GM12878 (cell line): ENCODE results near the gene KHDRBS1. TPM values are rescaled to one million over a fixed set of nuclear protein-coding genes. Genes with fewer than 3 reads are reported as not detected.

Source experiments
- BHLHE40 ChIP-seq, 2 experiments: fragments of 450-650 bp in 1 of 2; IDR thresholded peaks; 2 replicates each; pipeline ENCODE4 v1.6.1; 2011 to 2017; ENCODE audit warnings: low read depth in 2 of 2, borderline replicate concordance in 1 of 2, improper control_type of control experiment in 1 of 2, low read length in 1 of 2, mild to moderate bottlenecking in 1 of 2
- EED ChIP-seq: sonication (generic); IDR thresholded peaks from 2 replicates; pipeline ENCODE4 v1.6.1; 2016; ENCODE audit warnings: antibody characterized with exemption, low read depth
- IKZF1 ChIP-seq: fragments of 450-650 bp; conservative IDR thresholded peaks from 2 replicates; pipeline ENCODE4 v1.6.1; 2017; ENCODE audit warnings: antibody characterized with exemption, mild to moderate bottlenecking
- IRF4 ChIP-seq: IDR thresholded peaks from 2 replicates; pipeline ENCODE4 v1.6.1; 2011; ENCODE audit warnings: low read depth, low read length
- JUNB ChIP-seq: IDR thresholded peaks from 2 replicates; pipeline ENCODE4 v1.6.1; 2016; ENCODE audit warnings: antibody characterized with exemption, mild to moderate bottlenecking
- NFIC ChIP-seq: IDR thresholded peaks from 2 replicates; pipeline ENCODE4 v1.6.1; 2012; ENCODE audit warnings: low read depth, mild to moderate bottlenecking, inconsistent platforms, low read length, moderate library complexity
- POLR2AphosphoS5 ChIP-seq: IDR thresholded peaks from 2 replicates; pipeline ENCODE4 v1.6.1; 2011; ENCODE audit warnings: mild to moderate bottlenecking, low read length, inconsistent platforms
- RB1 ChIP-seq: fragments of 450-650 bp; formaldehyde crosslinking; IDR thresholded peaks from 2 replicates; pipeline ENCODE4 v1.6.1; 2017; ENCODE audit warnings: mild to moderate bottlenecking, borderline replicate concordance
- RUNX3 ChIP-seq: IDR thresholded peaks from 2 replicates; pipeline ENCODE4 v1.6.1; 2012; ENCODE audit warnings: low read length, inconsistent platforms
- TCF3 ChIP-seq: IDR thresholded peaks from 2 replicates; pipeline ENCODE4 v1.6.1; 2012; ENCODE audit warnings: low read depth, mild to moderate bottlenecking, low read length, borderline replicate concordance; ENCODE audit not compliant: insufficient read depth
- ZNF24 ChIP-seq: fragments of 450-650 bp; IDR thresholded peaks from 2 replicates; pipeline ENCODE4 v1.6.1; 2017; ENCODE audit warnings: antibody characterized with exemption, mild to moderate bottlenecking
- polyA plus RNA-seq, 11 experiments: library from polyadenylated mRNA; depleted of rRNA in 4 of 11; unstranded in 6 of 11; stranded (reverse) in 5 of 11; fragments of >200 nt; fragmentation: Nextera tagmentation in 4 of 11; fragmentation: Illumina TruSeq in 1 of 11; extraction: Ambion mirVana in 4 of 11; extraction: Trizol in 1 of 11; gene quantifications; 1 replicate in 1 of 11; 2 replicates in 10 of 11; pipeline versions ENCODE4 v1.2.1 to v1.2.3, GENCODE V29; 2011 to 2016; ENCODE audit warnings: inconsistent platforms in 2 of 11, missing spikeins in 2 of 11, low read depth in 1 of 11
- total RNA-seq, 4 experiments: library from RNA; depleted of rRNA in 3 of 4; stranded (reverse); fragments of >200 nt in 3 of 4; fragmentation: Illumina TruSeq in 1 of 4; extraction: Trizol in 1 of 4; gene quantifications; 2 replicates each; pipeline versions ENCODE4 v1.2.1 to v1.2.3, GENCODE V29; 2013 to 2021
- TF ChIP-seq, protein P1 (sequence below): fragments of 450-650 bp; formaldehyde crosslinking; IDR thresholded peaks from 2 replicates; pipeline ENCODE4 v1.4.0; 2020; ENCODE audit warnings: mild to moderate bottlenecking, moderate library complexity
- TF ChIP-seq, protein P2 (sequence below): fragments of 450-650 bp; IDR thresholded peaks from 2 replicates; pipeline ENCODE4 v1.6.1; 2017; ENCODE audit warnings: borderline replicate concordance
- TF ChIP-seq, protein P3 (sequence below): fragments of 450-650 bp; IDR thresholded peaks from 2 replicates; pipeline ENCODE4 v1.6.1; 2016; ENCODE audit warnings: mild to moderate bottlenecking
- TF ChIP-seq, protein P4 (sequence below): IDR thresholded peaks from 2 replicates; pipeline ENCODE4 v1.6.1; 2012; ENCODE audit warnings: improper control_type of control experiment, low read depth, low read length; ENCODE audit not compliant: insufficient replicate concordance
- TF ChIP-seq, protein P5 (sequence below): fragments of 150-350 bp; IDR thresholded peaks from 2 replicates; pipeline ENCODE4 v1.6.1; 2014; ENCODE audit warnings: mild to moderate bottlenecking, low read depth, low read length

Gene KHDRBS1
- total and polyA plus RNA-seq, 10 of the 15 experiments (the other 5 are each of a cell fraction or from before 2014, with no cell fraction given): 42.5 to 204 (median 96.0) TPM

DNA sequence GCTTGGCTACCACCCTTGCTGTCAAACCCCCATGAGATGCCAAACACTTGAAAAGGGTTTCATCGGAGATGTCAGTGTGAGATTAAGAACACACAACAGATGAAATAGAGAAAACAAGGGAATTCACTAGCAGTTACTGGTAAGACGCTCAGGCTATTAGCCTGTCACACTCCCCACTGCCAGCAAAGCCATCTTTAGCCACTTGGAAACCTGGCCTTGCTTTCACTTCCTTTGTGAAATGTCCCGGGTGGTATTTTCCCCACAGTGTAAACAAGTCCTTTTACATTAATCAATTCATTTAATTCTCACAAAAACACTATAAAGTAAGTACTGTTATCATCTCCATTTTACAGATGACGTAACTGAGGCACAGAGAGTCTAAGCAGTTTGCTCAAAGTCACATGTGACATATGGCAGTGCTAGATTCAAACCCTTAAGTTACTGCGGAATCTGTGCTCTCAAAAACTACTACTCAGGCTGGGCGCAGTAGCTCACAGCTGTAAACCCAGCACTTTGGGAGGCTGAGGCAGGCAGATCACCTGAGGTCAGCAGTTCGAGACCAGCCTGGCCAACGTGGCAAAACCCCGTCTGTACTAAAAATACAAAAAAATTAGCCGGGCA lies 32.7 kb upstream of the KHDRBS1 start (continued):
- TF ChIP-seq TCF3: no peak
- TF ChIP-seq, protein P1, sequence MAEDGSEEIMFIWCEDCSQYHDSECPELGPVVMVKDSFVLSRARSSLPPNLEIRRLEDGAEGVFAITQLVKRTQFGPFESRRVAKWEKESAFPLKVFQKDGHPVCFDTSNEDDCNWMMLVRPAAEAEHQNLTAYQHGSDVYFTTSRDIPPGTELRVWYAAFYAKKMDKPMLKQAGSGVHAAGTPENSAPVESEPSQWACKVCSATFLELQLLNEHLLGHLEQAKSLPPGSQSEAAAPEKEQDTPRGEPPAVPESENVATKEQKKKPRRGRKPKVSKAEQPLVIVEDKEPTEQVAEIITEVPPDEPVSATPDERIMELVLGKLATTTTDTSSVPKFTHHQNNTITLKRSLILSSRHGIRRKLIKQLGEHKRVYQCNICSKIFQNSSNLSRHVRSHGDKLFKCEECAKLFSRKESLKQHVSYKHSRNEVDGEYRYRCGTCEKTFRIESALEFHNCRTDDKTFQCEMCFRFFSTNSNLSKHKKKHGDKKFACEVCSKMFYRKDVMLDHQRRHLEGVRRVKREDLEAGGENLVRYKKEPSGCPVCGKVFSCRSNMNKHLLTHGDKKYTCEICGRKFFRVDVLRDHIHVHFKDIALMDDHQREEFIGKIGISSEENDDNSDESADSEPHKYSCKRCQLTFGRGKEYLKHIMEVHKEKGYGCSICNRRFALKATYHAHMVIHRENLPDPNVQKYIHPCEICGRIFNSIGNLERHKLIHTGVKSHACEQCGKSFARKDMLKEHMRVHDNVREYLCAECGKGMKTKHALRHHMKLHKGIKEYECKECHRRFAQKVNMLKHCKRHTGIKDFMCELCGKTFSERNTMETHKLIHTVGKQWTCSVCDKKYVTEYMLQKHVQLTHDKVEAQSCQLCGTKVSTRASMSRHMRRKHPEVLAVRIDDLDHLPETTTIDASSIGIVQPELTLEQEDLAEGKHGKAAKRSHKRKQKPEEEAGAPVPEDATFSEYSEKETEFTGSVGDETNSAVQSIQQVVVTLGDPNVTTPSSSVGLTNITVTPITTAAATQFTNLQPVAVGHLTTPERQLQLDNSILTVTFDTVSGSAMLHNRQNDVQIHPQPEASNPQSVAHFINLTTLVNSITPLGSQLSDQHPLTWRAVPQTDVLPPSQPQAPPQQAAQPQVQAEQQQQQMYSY: no peak
- TF ChIP-seq RUNX3: peak; percentile 55
- TF ChIP-seq ZNF24: no peak
- TF ChIP-seq, protein P2, sequence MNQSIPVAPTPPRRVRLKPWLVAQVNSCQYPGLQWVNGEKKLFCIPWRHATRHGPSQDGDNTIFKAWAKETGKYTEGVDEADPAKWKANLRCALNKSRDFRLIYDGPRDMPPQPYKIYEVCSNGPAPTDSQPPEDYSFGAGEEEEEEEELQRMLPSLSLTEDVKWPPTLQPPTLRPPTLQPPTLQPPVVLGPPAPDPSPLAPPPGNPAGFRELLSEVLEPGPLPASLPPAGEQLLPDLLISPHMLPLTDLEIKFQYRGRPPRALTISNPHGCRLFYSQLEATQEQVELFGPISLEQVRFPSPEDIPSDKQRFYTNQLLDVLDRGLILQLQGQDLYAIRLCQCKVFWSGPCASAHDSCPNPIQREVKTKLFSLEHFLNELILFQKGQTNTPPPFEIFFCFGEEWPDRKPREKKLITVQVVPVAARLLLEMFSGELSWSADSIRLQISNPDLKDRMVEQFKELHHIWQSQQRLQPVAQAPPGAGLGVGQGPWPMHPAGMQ: no peak
- TF ChIP-seq IRF4: peak; percentile 64; the same call in 1 of the 2 replicates
- TF ChIP-seq, protein P3, sequence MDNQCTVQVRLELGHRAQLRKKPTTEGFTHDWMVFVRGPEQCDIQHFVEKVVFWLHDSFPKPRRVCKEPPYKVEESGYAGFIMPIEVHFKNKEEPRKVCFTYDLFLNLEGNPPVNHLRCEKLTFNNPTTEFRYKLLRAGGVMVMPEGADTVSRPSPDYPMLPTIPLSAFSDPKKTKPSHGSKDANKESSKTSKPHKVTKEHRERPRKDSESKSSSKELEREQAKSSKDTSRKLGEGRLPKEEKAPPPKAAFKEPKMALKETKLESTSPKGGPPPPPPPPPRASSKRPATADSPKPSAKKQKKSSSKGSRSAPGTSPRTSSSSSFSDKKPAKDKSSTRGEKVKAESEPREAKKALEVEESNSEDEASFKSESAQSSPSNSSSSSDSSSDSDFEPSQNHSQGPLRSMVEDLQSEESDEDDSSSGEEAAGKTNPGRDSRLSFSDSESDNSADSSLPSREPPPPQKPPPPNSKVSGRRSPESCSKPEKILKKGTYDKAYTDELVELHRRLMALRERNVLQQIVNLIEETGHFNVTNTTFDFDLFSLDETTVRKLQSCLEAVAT: peak; percentile 57; the same call in 1 of the 2 replicates
- 0 out of 2 replicates have a peak, but pooled peaks have one; percentile 11 for TF ChIP-seq RB1
- peak; percentile 65; the same call in 1 of the 2 replicates for TF ChIP-seq NFIC
- TF ChIP-seq JUNB: no peak
- TF ChIP-seq POLR2AphosphoS5: no peak
- peak; percentile 79 for TF ChIP-seq IKZF1
- TF ChIP-seq, protein P4, sequence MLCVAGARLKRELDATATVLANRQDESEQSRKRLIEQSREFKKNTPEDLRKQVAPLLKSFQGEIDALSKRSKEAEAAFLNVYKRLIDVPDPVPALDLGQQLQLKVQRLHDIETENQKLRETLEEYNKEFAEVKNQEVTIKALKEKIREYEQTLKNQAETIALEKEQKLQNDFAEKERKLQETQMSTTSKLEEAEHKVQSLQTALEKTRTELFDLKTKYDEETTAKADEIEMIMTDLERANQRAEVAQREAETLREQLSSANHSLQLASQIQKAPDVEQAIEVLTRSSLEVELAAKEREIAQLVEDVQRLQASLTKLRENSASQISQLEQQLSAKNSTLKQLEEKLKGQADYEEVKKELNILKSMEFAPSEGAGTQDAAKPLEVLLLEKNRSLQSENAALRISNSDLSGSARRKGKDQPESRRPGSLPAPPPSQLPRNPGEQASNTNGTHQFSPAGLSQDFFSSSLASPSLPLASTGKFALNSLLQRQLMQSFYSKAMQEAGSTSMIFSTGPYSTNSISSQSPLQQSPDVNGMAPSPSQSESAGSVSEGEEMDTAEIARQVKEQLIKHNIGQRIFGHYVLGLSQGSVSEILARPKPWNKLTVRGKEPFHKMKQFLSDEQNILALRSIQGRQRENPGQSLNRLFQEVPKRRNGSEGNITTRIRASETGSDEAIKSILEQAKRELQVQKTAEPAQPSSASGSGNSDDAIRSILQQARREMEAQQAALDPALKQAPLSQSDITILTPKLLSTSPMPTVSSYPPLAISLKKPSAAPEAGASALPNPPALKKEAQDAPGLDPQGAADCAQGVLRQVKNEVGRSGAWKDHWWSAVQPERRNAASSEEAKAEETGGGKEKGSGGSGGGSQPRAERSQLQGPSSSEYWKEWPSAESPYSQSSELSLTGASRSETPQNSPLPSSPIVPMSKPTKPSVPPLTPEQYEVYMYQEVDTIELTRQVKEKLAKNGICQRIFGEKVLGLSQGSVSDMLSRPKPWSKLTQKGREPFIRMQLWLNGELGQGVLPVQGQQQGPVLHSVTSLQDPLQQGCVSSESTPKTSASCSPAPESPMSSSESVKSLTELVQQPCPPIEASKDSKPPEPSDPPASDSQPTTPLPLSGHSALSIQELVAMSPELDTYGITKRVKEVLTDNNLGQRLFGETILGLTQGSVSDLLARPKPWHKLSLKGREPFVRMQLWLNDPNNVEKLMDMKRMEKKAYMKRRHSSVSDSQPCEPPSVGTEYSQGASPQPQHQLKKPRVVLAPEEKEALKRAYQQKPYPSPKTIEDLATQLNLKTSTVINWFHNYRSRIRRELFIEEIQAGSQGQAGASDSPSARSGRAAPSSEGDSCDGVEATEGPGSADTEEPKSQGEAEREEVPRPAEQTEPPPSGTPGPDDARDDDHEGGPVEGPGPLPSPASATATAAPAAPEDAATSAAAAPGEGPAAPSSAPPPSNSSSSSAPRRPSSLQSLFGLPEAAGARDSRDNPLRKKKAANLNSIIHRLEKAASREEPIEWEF: no peak
- TF ChIP-seq EED: peak; percentile 43; the same call in 1 of the 2 replicates
- TF ChIP-seq BHLHE40 (IDR thresholded peaks at IDR 0.05; ENCODE audit: borderline replicate concordance in 1 of 2, low read depth in 2 of 2, low read length in 1 of 2): 0 out of 4 replicates have a peak, but pooled peaks of 1 of the 2 experiments have one; percentile 23
- TF ChIP-seq, protein P5, sequence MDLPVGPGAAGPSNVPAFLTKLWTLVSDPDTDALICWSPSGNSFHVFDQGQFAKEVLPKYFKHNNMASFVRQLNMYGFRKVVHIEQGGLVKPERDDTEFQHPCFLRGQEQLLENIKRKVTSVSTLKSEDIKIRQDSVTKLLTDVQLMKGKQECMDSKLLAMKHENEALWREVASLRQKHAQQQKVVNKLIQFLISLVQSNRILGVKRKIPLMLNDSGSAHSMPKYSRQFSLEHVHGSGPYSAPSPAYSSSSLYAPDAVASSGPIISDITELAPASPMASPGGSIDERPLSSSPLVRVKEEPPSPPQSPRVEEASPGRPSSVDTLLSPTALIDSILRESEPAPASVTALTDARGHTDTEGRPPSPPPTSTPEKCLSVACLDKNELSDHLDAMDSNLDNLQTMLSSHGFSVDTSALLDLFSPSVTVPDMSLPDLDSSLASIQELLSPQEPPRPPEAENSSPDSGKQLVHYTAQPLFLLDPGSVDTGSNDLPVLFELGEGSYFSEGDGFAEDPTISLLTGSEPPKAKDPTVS: no peak; the same call in 1 of the 2 replicates
